Endothelial cell of umbilical vein (primary cell): ENCODE results near the gene TOMM5. TPM values are rescaled to one million over a fixed set of nuclear protein-coding genes. Genes with fewer than 3 reads are reported as not detected.
"Not testable (repeated sequence)": the region's sequence is repeated elsewhere in the genome, so short reads cannot be mapped to it uniquely, and the experiment has no call there.

Experiments used
- BruUV-seq: library from RNA; stranded (reverse); fragments of 400-500 nt; replicated peaks from 2 replicates; lab custom pipeline; 2021; lab: Mats Ljungman, UMichigan
- CTCF ChIA-PET: fragments of 300-600, 350-600 bp; sonication (Branson Sonifier 250); formaldehyde crosslinking; loops from one replicate; lab custom pipeline; 2021; ENCODE audit warnings: antibody characterized with exemption, inconsistent platforms; lab: Charles Lee
- POLR2A ChIA-PET: fragments of 300-600, 350-600 bp; sonication (Branson Sonifier 250); formaldehyde crosslinking; loops from one replicate; lab custom pipeline; 2021; ENCODE audit warnings: antibody characterized with exemption, inconsistent platforms; lab: Charles Lee
- DNase-seq: peaks from one replicate; pipeline ENCODE4 v3.0.0-alpha.2; 2011; ENCODE audit warnings: low read depth, low spot score
- FAIRE-seq: peaks from 2 replicates; lab custom pipeline; 2011; peaks lifted over from hg19 to GRCh38; lab: Jason Lieb, UNC
- H2AFZ ChIP-seq: 2 replicates; pipeline ENCODE4 v1.6.0; 2012; ENCODE audit warnings: low read depth, low read length, control low read depth, inconsistent platforms
- H3K27ac ChIP-seq: 2 replicates; pipeline ENCODE4 v1.5.1; 2011; ENCODE audit warnings: low read depth, mild to moderate bottlenecking, control low read depth, low read length, moderate library complexity; ENCODE audit not compliant: insufficient read depth
- H3K27me3 ChIP-seq, 2 experiments: 2 replicates each; pipeline versions ENCODE4 v1.6.0 to v1.6.1; 2011; ENCODE audit warnings: low read length in 2 of 2, mixed read lengths in 1 of 2; ENCODE audit not compliant: control insufficient read depth in 2 of 2, insufficient read depth in 2 of 2
- H3K36me3 ChIP-seq, 2 experiments: 2 replicates in 1 of 2; 3 replicates in 1 of 2; pipeline ENCODE4 v1.5.1; 2011; ENCODE audit warnings: low read length in 2 of 2, mild to moderate bottlenecking in 1 of 2, moderate library complexity in 1 of 2; ENCODE audit not compliant: control insufficient read depth in 2 of 2, insufficient read depth in 2 of 2; ENCODE audit errors: extremely low read depth in 1 of 2
- H3K4me1 ChIP-seq: 3 replicates; pipeline ENCODE4 v1.5.1; 2011; ENCODE audit warnings: mild to moderate bottlenecking, low read length; ENCODE audit not compliant: control insufficient read depth, insufficient read depth; ENCODE audit errors: extremely low read depth
- H3K4me2 ChIP-seq: 2 replicates; pipeline ENCODE4 v1.6.1; 2011; ENCODE audit warnings: low read length, control low read depth, mixed read lengths; ENCODE audit not compliant: insufficient read depth
- H3K4me3 ChIP-seq, 3 experiments: fragments of 200-600 bp in 1 of 3; sonication (generic), shearing (Covaris generic) in 1 of 3; replicated peaks in 1 of 3; 2 replicates each; pipeline ENCODE4 v1.5.1; 2011 to 2016; ENCODE audit warnings: control low read depth in 3 of 3, low read length in 3 of 3, mild to moderate bottlenecking in 2 of 3, inconsistent platforms in 1 of 3, low read depth in 1 of 3, moderate library complexity in 1 of 3; ENCODE audit not compliant: insufficient read depth in 1 of 3
- H3K79me2 ChIP-seq: 2 replicates; pipeline ENCODE4 v1.6.0; 2012; ENCODE audit warnings: low read length, inconsistent platforms; ENCODE audit not compliant: control insufficient read depth, insufficient read depth
- H3K9ac ChIP-seq: replicated peaks from 2 replicates; pipeline ENCODE3; 2011; ENCODE audit warnings: low read length, control low read depth; ENCODE audit not compliant: insufficient read depth; ENCODE audit errors: extremely low read depth
- H3K9me1 ChIP-seq: replicated peaks from 3 replicates; pipeline ENCODE4 v1.6.0; 2011; ENCODE audit warnings: mild to moderate bottlenecking, low read length; ENCODE audit not compliant: control insufficient read depth, insufficient read depth; ENCODE audit errors: extremely low read depth
- H3K9me3 ChIP-seq: replicated peaks from 2 replicates; pipeline ENCODE4 v1.5.1; 2012; ENCODE audit warnings: low read length, inconsistent platforms; ENCODE audit not compliant: control insufficient read depth, insufficient read depth
- H4K20me1 ChIP-seq: replicated peaks from 2 replicates; pipeline ENCODE3; 2011; ENCODE audit warnings: mild to moderate bottlenecking, low read length; ENCODE audit not compliant: control insufficient read depth, insufficient read depth; ENCODE audit errors: extremely low read depth
- EZH2 ChIP-seq: IDR thresholded peaks from 2 replicates; pipeline ENCODE4 v1.6.1; 2012; ENCODE audit warnings: borderline replicate concordance, low read depth, mild to moderate bottlenecking, moderate library complexity, low read length, inconsistent platforms; ENCODE audit not compliant: severe bottlenecking
- FOS ChIP-seq: IDR thresholded peaks from 2 replicates; pipeline ENCODE4 v1.6.1; 2011; ENCODE audit warnings: mild to moderate bottlenecking, low read length, moderate library complexity, borderline replicate concordance; ENCODE audit not compliant: insufficient read depth
- JUN ChIP-seq: IDR thresholded peaks from 2 replicates; pipeline ENCODE4 v1.6.1; 2011; ENCODE audit warnings: borderline replicate concordance, low read depth; ENCODE audit not compliant: insufficient read length, insufficient read depth
- MAX ChIP-seq: IDR thresholded peaks from 2 replicates; pipeline ENCODE4 v1.6.1; 2011; ENCODE audit not compliant: insufficient read depth, insufficient read length
- MYC ChIP-seq: IDR thresholded peaks from one replicate; pipeline ENCODE4 v1.6.1; 2011; ENCODE audit warnings: mild to moderate bottlenecking, low read depth, low read length
- POLR2A ChIP-seq: IDR thresholded peaks from 2 replicates; pipeline ENCODE4 v1.6.1; 2012; ENCODE audit warnings: low read depth, mild to moderate bottlenecking, control low read depth, low read length
- POLR2AphosphoS5 ChIP-seq: IDR thresholded peaks from 2 replicates; pipeline ENCODE4 v1.6.1; 2012; ENCODE audit warnings: low read depth, mild to moderate bottlenecking, control low read depth, low read length, moderate library complexity; ENCODE audit not compliant: insufficient read depth
- dilution Hi-C: fragments of 300-500 bp; cut with MboI; formaldehyde crosslinking; loops from one replicate; pipeline ENCODE4 v1.15.0; 2019; ENCODE audit warnings: low sequenced_read_pairs; ENCODE audit not compliant: extremely low pct_ligation_motif_present
- intact Hi-C: fragments of 100-400 bp; cut with micrococcal nuclease; formaldehyde crosslinking; loops from one replicate; pipeline ENCODE4 v1.10.0; 2022
- polyA plus RNA-seq, 4 experiments: library from polyadenylated mRNA; depleted of rRNA in 3 of 4; stranded (reverse) in 3 of 4; unstranded in 1 of 4; fragments of >200 nt; gene quantifications; 2 replicates each; pipeline versions ENCODE4 v1.2.1 to v1.2.3, GENCODE V29; 2011 to 2012; ENCODE audit warnings: missing spikeins in 1 of 4
- total RNA-seq: library from RNA; stranded (reverse); gene quantifications from 2 replicates; pipeline ENCODE4 v1.2.3, GENCODE V29; 2021

The TOMM5 gene
- total and polyA plus RNA-seq, 2 donors (not counting 3 experiments of a cell fraction or from before 2014, with no cell fraction given), result 122 to 147 TPM

GRCh38 chr9:37604296-37604695 lies 11.9 kb upstream of the TOMM5 start:
- Histone ChIP-seq H4K20me1 (no peaks in the 10 kb centered on the region), H3K79me2 (no peaks in the 10 kb centered on the region), H3K9me1 (no peaks in the 10 kb centered on the region), H3K27ac (no peak overlapping the region), H3K4me2 (no peak overlapping the region), H3K4me1 (no peaks in the 10 kb centered on the region), H3K4me3 (no peak overlapping the region), H3K36me3 (no peaks in the 10 kb centered on the region), H3K9ac (no peak overlapping the region), H3K9me3 (no peaks in the 10 kb centered on the region), H3K27me3 (peaks cover 16 to 25% of the 10 kb centered on the region in 2 experiments), H2AFZ (no peak overlapping the region)
- dilution Hi-C loops, result no loop called here
- TF ChIP-seq FOS (no peak), POLR2A (no peak), POLR2AphosphoS5 (no peak), EZH2 (no peak), JUN (no peak)
- ChIA-PET CTCF (no interaction called here), POLR2A (no interaction called here)
- no TSS peak for BruUV-seq
- FAIRE-seq (no peak), DNase-seq (no peak)
- intact Hi-C loops, result no loop called here

- POLR2A ChIA-PET, result no interaction called here
- H3K9ac ChIP-seq, result no peak overlapping the region
- no peak overlapping the region for H3K4me2 ChIP-seq
- no peaks in the 10 kb centered on the region for H3K9me3 ChIP-seq
- H3K79me2 ChIP-seq, result no peaks in the 10 kb centered on the region
- peaks cover 13 to 25% of the 10 kb centered on the region in 2 experiments for H3K27me3 ChIP-seq
- dilution Hi-C loops, result no loop called here
- DNase-seq, result no peak
- no peaks in the 10 kb centered on the region for H3K4me1 ChIP-seq
- BruUV-seq, result no TSS peak
- no peaks in the 10 kb centered on the region for H3K36me3 ChIP-seq
- no peak for FAIRE-seq
- TF ChIP-seq FOS (no peak), MYC (no peak), POLR2AphosphoS5 (no peak), MAX (no peak)
- H4K20me1 ChIP-seq, result no peaks in the 10 kb centered on the region
- no peak overlapping the region for H2AFZ ChIP-seq
- intact Hi-C loops, result no loop called here
- H3K27ac ChIP-seq, result no peak overlapping the region
- CTCF ChIA-PET, result no interaction called here
- H3K9me1 ChIP-seq, result no peaks in the 10 kb centered on the region
- H3K4me3 ChIP-seq, result no peak overlapping the region
Observed at GRCh38 chr9:37602817-37603216, 10.4 kb upstream of the TOMM5 start.

- BruUV-seq, H3K9me3 ChIP-seq, H2AFZ ChIP-seq, H3K4me3 ChIP-seq, FAIRE-seq, H3K27ac ChIP-seq, intact Hi-C loops, POLR2A ChIA-PET, DNase-seq, dilution Hi-C loops, H3K79me2 ChIP-seq, H3K9me1 ChIP-seq, CTCF ChIA-PET, H3K36me3 ChIP-seq, H3K4me1 ChIP-seq, H3K4me2 ChIP-seq, H3K9ac ChIP-seq, H4K20me1 ChIP-seq: not testable (repeated sequence)
- peaks cover 14 to 29% of the 10 kb centered on the region in 2 experiments for H3K27me3 ChIP-seq
Observed at GRCh38 chr9:37602061-37602460, 9.7 kb upstream of the TOMM5 start.
